ENCODE results near the gene RAB35. TPM values are rescaled to one million over a fixed set of nuclear protein-coding genes. Genes with fewer than 3 reads are reported as not detected.

Gene RAB35
- total RNA-seq, 3 donors from 2014 or later (not counting 1 experiment from before 2014, with no cell fraction given), result 65.0 to 85.9 (median 81.2) TPM

GRCh38 chr12:120089796-120090195, 26.8 kb downstream of the RAB35 start:
- DNase-seq (no peak), ATAC-seq (no peak)
- peaks cover 28% of the 10 kb centered on the region for H3K4me1 ChIP-seq (ENCODE audit: control insufficient read depth, insufficient read depth, low read length)
- Mint-ChIP-seq H3K27ac (no peak overlapping the region), H3K27me3 (ENCODE audit: low read depth in 2 of 2) (no peaks in the 10 kb centered on the region), H3K4me1 (peaks cover 21 to 40% of the 10 kb centered on the region in 2 donors), H3K36me3 (no peaks in the 10 kb centered on the region), H3K9me3 (no peaks in the 10 kb centered on the region), H3K4me3 (no peak overlapping the region)
- intact Hi-C loops (cut with micrococcal nuclease), result no loop called here
- H3K4me3 ChIP-seq (ENCODE audit: low read length), result no peak overlapping the region
- H3K27me3 ChIP-seq (ENCODE audit: control insufficient read depth, insufficient read depth, low read length), result no peaks in the 10 kb centered on the region
- no peaks in the 10 kb centered on the region for H3K9me3 ChIP-seq (ENCODE audit: control insufficient read depth, insufficient read depth, low read length)
- peaks cover 16% of the 10 kb centered on the region for H3K36me3 ChIP-seq (ENCODE audit: control insufficient read depth, insufficient read depth, low read length)
- no peak for TF ChIP-seq CTCF (IDR thresholded peaks at IDR 0.05)
- no peak overlapping the region for H3K27ac ChIP-seq (ENCODE audit: low read length)
- WGBS (ENCODE audit: insufficient coverage), result 100% methylated on average over 2 of the region's 2 CpGs

- intact Hi-C loops (cut with micrococcal nuclease), result no loop called here
- Histone ChIP-seq H3K4me3 (ENCODE audit: low read length) (no peak overlapping the region), H3K27ac (ENCODE audit: low read length) (no peak overlapping the region), H3K36me3 (ENCODE audit: control insufficient read depth, insufficient read depth, low read length) (peaks cover 10% of the 10 kb centered on the region), H3K4me1 (ENCODE audit: control insufficient read depth, insufficient read depth, low read length) (peaks cover 21% of the 10 kb centered on the region), H3K9me3 (ENCODE audit: control insufficient read depth, insufficient read depth, low read length) (no peaks in the 10 kb centered on the region), H3K27me3 (ENCODE audit: control insufficient read depth, insufficient read depth, low read length) (no peaks in the 10 kb centered on the region)
- 40% methylated on average over 8 of the region's 8 CpGs for WGBS (ENCODE audit: insufficient coverage)
- Mint-ChIP-seq H3K27ac (peak overlapping the region in 1 of 2 donors; percentile 17), H3K4me1 (peaks cover 21 to 34% of the 10 kb centered on the region in 2 donors), H3K27me3 (ENCODE audit: low read depth in 2 of 2) (no peaks in the 10 kb centered on the region), H3K4me3 (no peak overlapping the region), H3K36me3 (no peaks in the 10 kb centered on the region), H3K9me3 (no peaks in the 10 kb centered on the region)
- no peak for ATAC-seq
- TF ChIP-seq CTCF (IDR thresholded peaks at IDR 0.05), result no peak
- no peak for DNase-seq
Measured at GRCh38 chr12:120089105-120089504, 27.4 kb downstream of the RAB35 start.

GRCh38 chr12:120086801-120087621, 29.5 kb downstream of the RAB35 start:
- no peaks in the 10 kb centered on the region for H3K9me3 ChIP-seq (ENCODE audit: control insufficient read depth, insufficient read depth, low read length)
- peaks cover 14% of the 10 kb centered on the region for H3K4me1 ChIP-seq (ENCODE audit: control insufficient read depth, insufficient read depth, low read length)
- DNase-seq, result peak; percentile 99 to 100
- peaks cover 5% of the 10 kb centered on the region for H3K36me3 ChIP-seq (ENCODE audit: control insufficient read depth, insufficient read depth, low read length)
- peak; percentile 88 for TF ChIP-seq CTCF (IDR thresholded peaks at IDR 0.05)
- H3K9me3 Mint-ChIP-seq, result no peaks in the 10 kb centered on the region
- no peaks in the 10 kb centered on the region for H3K36me3 Mint-ChIP-seq
- peak; percentile 92 to 96 (median 92) for ATAC-seq
- peak overlapping the region; percentile 57 for H3K27ac ChIP-seq (ENCODE audit: low read length)
- intact Hi-C loops (cut with micrococcal nuclease), result loop anchor here (1.0 kb wide), 2 partner anchors 74 to 99 kb away; no protein-coding TSS in a partner anchor
- peak overlapping the region; percentile 19 for H3K4me3 ChIP-seq (ENCODE audit: low read length)
- H3K27ac Mint-ChIP-seq, result peak overlapping the region; percentile 92 to 94
- WGBS (ENCODE audit: insufficient coverage), result under 1% methylated on average over 55 of the region's 55 CpGs
- H3K4me3 Mint-ChIP-seq, result peak overlapping the region; percentile 85
- no peaks in the 10 kb centered on the region for H3K27me3 ChIP-seq (ENCODE audit: control insufficient read depth, insufficient read depth, low read length)
- H3K27me3 Mint-ChIP-seq (ENCODE audit: low read depth in 2 of 2), result no peaks in the 10 kb centered on the region
- H3K4me1 Mint-ChIP-seq, result peaks cover 21 to 22% of the 10 kb centered on the region in 2 donors

All from natural killer cell (primary cell).